ENCODE measurements around the gene WNT10A. TPM values are rescaled to one million over a fixed set of nuclear protein-coding genes. Genes with fewer than 3 reads are reported as not detected.

WNT10A gene
- total and polyA plus RNA-seq, 2 of the 8 experiments (the other 6 are each of a cell fraction or from before 2014, with no cell fraction given) = 0.05 TPM; not detected in 1

DNA sequence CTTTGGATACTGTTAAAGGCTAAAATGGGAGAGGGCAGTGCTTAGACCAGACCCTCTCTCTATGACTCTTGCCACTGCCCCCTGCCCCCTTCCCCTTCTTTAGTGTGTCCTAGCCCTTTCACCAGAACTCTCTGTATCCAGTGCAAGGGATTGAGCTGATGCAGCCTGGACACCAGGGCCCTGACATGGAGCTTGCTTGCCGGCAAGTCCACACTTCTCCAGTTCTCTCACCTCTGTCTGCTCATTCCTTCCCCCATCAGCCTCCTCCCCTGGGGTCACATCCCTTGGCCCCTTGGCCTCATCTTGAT lies 22.6 kb upstream of the WNT10A start:
- H2AK5ac ChIP-seq (ENCODE audit: low read depth, low read length) = peak overlapping the region; percentile 90; the same call in 1 of the 2 replicates
- no peak overlapping the region for H4K8ac ChIP-seq (ENCODE audit: extremely low read depth, insufficient read depth, low read length)
- H3K23ac ChIP-seq (ENCODE audit: insufficient read length) = no peak overlapping the region
- no peaks in the 10 kb centered on the region for H3K9me3 ChIP-seq (ENCODE audit: insufficient read depth in 2 of 2, low read depth in 1 of 2, low read length in 1 of 2)
- H3K27ac ChIP-seq (ENCODE audit: low read depth, low read length) = no peak overlapping the region
- H3K27me3 ChIP-seq (replicated peaks in 1 of 4; ENCODE audit: control insufficient read depth in 3 of 4, extremely low read depth in 1 of 4, insufficient read depth in 3 of 4, low read length in 3 of 4) = peaks cover 86 to 99% (median 97%) of the 10 kb centered on the region in 4 experiments
- CTCF ChIA-PET (ENCODE audit: partially characterized antibody) = interaction anchor here (0.9 to 1.9 kb wide), 12 partner anchors 9 to 145 kb away, joined by 3 to 27 read pairs (median 6); partner anchors contain the start of gene WNT10A
- no peak overlapping the region for H4K91ac ChIP-seq (replicated peaks; ENCODE audit: insufficient read length, low read length)
- no peak overlapping the region for H3K4ac ChIP-seq (replicated peaks; ENCODE audit: insufficient read length, low read depth, low read length)
- H3K4me1 ChIP-seq (replicated peaks in 1 of 4; ENCODE audit: control insufficient read depth in 3 of 4, insufficient read depth in 4 of 4, low read length in 3 of 4) = peaks cover 16 to 52% (median 28%) of the 10 kb centered on the region in 4 experiments
- peak overlapping the region; percentile 68; the same call in 1 of the 2 replicates for H2BK12ac ChIP-seq (ENCODE audit: low read depth, low read length)
- WGBS, 2 experiments (ENCODE audit: extremely low coverage in 1 of 2, insufficient coverage in 1 of 2, insufficient read length in 1 of 2, insufficient replicate concordance in 2 of 2, low coverage in 1 of 2, low lambda C conversion rate in 2 of 2, missing lambda C conversion rate in 1 of 2) = 23% methylated on average over 1 of the region's 1 CpG; no CpG with 5 or more reads in 1 of the 2 experiments
- FAIRE-seq (no peak), DNase-seq (ENCODE audit: low read depth in 1 of 2, low spot score in 2 of 2) (no peak)
- H4K20me1 ChIP-seq (replicated peaks in 1 of 2; ENCODE audit: control insufficient read depth in 1 of 2, insufficient read depth in 2 of 2, low read length in 2 of 2) = peaks cover 11 to 17% of the 10 kb centered on the region in 2 experiments
- H3K4me3 ChIP-seq (ENCODE audit: extremely low read depth in 1 of 4, insufficient read depth in 2 of 4, low read depth in 3 of 4, low read length in 4 of 4) = no peak overlapping the region
- no peak overlapping the region for H2BK120ac ChIP-seq (replicated peaks; ENCODE audit: low read depth, low read length)
- H3K9ac ChIP-seq (replicated peaks in 1 of 4; ENCODE audit: extremely low read depth in 1 of 4, low read depth in 3 of 4, low read length in 3 of 4) = no peak overlapping the region
- H3K4me2 ChIP-seq (ENCODE audit: insufficient read depth in 1 of 2, low read depth in 2 of 2, low read length in 2 of 2) = peak overlapping the region in 1 of 2 experiments; percentile 72; a peak in 1 of 4 replicates
- H2BK20ac ChIP-seq (ENCODE audit: low read length) = 0 out of 2 replicates have a peak overlapping the region, but pooled peaks have one; percentile 72
- H3K79me2 ChIP-seq (ENCODE audit: control insufficient read depth in 1 of 2, insufficient read depth in 2 of 2, low read length in 2 of 2) = no peaks in the 10 kb centered on the region
- H2BK5ac ChIP-seq (ENCODE audit: low read depth, low read length) = no peak overlapping the region
- peaks cover 5% of the 10 kb centered on the region; the same call in 1 of the 2 replicates for H3K23me2 ChIP-seq (ENCODE audit: low read depth, low read length)
- H3K79me1 ChIP-seq (ENCODE audit: low read depth, low read length) = no peaks in the 10 kb centered on the region
- POLR2A ChIA-PET (ENCODE audit: partially characterized antibody) = interaction anchor here (1.3 kb wide), 1 partner anchor 38 kb away, joined by 3 read pairs; no protein-coding TSS in a partner anchor
- no peak overlapping the region for H4K5ac ChIP-seq (ENCODE audit: insufficient read length, low read depth, low read length)
- H2AFZ ChIP-seq (ENCODE audit: low read length) = no peak overlapping the region
- no peak for TF ChIP-seq BCL11A (IDR thresholded peaks at IDR 0.05; ENCODE audit: low read depth in 2 of 2, low read length in 2 of 2)
- TF ChIP-seq CTBP2 (IDR thresholded peaks at IDR 0.05; ENCODE audit: borderline replicate concordance, insufficient read depth, insufficient read length, low read length) = no peak
- TF ChIP-seq TBP (IDR thresholded peaks at IDR 0.05; ENCODE audit: low read depth, low read length) = no peak
- no peak for TF ChIP-seq HDAC6 (IDR thresholded peaks at IDR 0.05; ENCODE audit: low read depth, low read length)
- no peak for TF ChIP-seq MAFK (IDR thresholded peaks at IDR 0.05; ENCODE audit: low read depth, low read length)
- TF ChIP-seq PHF8 (conservative IDR thresholded peaks at IDR 0.05; ENCODE audit: low read depth, low read length) = no peak
- TF ChIP-seq NRF1 (IDR thresholded peaks at IDR 0.05; ENCODE audit: low read depth, low read length) = no peak
- TF ChIP-seq EGR1 (IDR thresholded peaks at IDR 0.05; ENCODE audit: borderline replicate concordance, low read depth, low read length) = no peak
- TF ChIP-seq BRCA1 (IDR thresholded peaks at IDR 0.05; ENCODE audit: low read depth, low read length) = no peak
- no peak for TF ChIP-seq SRF (IDR thresholded peaks at IDR 0.05; ENCODE audit: low read depth, low read length)
- TF ChIP-seq ZNF274 (IDR thresholded peaks at IDR 0.05; ENCODE audit: borderline replicate concordance, extremely low read depth, low read length) = no peak
- no peak for TF ChIP-seq CHD2 (IDR thresholded peaks at IDR 0.05; ENCODE audit: low read length)
- no peak for TF ChIP-seq RBBP5 (IDR thresholded peaks at IDR 0.05; ENCODE audit: borderline replicate concordance, low read depth, low read length)
- no peak overlapping the region; the same call in 1 of the 2 replicates for H3K18ac ChIP-seq (ENCODE audit: extremely low read depth, low read length)
- H3K14ac ChIP-seq (ENCODE audit: insufficient read length) = no peak overlapping the region
- H2BK15ac ChIP-seq (ENCODE audit: low read length) = 0 out of 2 replicates have a peak overlapping the region, but pooled peaks have one; percentile 46
- H3K56ac ChIP-seq (replicated peaks; ENCODE audit: insufficient read length, low read depth, low read length) = no peak overlapping the region
- H3K36me3 ChIP-seq (ENCODE audit: control insufficient read depth in 2 of 4, insufficient read depth in 4 of 4, low read length in 3 of 4) = peaks cover 0 to 2% (median 0%) of the 10 kb centered on the region in 4 experiments; a peak in 1 of 8 replicates

Measured in H1 (cell line).